Endometrial microvascular endothelial cells (primary cell): ENCODE measurements around the gene PLS1. TPM values are rescaled to one million over a fixed set of nuclear protein-coding genes. Genes with fewer than 3 reads are reported as not detected.
"Not testable (repeated sequence)": the region's sequence is repeated elsewhere in the genome, so short reads cannot be mapped to it uniquely, and the experiment has no call there.

Experiments
- in situ Hi-C: cut with HindIII; loops from 2 replicates; pipeline ENCODE4 v1.10.0; 2017; ENCODE audit warnings: low sequenced_read_pairs, low pct_unique_long_range_greater_than_20kb; ENCODE audit errors: inconsistent ontology term
- total RNA-seq: library from RNA; depleted of rRNA; stranded (reverse); fragments of >200 nt; gene quantifications from one replicate; pipeline ENCODE4 v1.2.3, GENCODE V29; 2015; ENCODE audit errors: inconsistent ontology term

PLS1 gene
- total RNA-seq, 1 donor from 2014 or later, result 1.4 TPM

DNA sequence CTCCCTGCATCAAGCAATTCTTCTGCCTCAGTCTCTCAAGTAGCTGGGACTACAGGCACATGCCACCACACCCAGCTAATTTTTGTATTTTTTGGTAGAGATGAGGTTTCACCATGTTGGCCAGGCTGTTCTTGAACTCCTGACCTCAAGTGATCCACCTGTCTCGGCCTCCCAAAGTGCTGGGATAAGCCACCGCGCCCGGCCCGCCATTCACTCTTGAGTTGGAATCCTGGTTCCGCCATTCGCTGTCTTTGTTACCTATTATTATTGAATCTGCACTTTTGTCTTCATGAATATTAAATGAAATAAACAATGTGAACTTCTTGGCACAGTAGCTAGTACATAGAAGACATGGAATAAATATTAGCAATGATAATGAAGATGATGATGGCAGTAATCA, 3.9 kb upstream of the PLS1 start:
- in situ Hi-C loops, result not testable (repeated sequence)

DNA sequence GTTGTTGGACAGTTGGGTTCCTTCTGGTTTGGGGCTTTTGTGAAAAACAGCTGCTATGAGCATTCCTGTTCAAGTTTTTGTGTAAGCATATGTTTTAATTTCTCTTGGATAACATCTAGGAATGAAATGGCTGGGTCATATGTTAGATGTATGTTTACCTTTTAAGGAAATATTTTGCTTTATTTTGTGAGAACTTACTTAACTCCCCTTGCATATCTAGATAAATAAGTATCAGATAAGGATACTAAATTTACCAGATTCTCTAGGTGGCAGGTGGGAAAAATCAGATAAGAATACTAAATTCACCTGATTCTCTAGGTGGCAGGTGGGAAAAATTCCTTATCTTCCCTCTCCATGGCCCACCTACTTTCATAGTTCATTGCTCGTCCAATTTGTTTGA, 1.1 kb upstream of the PLS1 start:
- in situ Hi-C loops, result no loop called here

DNA sequence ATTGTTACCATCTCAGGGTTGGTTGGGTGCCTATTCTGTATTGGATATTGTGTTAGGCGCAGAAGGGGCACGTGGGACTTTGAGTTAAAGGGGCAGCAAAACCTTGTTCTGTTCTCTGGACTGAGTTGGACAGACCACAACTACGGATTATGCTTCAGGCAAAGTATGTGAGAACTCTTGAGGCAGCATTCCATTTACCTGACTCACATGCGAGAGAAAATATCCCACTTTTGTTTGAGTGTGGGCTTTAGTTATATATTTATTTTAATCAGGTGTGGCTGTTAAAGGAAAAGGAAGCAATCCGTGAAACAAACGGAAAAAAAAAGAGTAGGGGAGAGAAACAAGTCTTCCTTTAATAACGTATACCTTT, 627 bp upstream of the PLS1 start:
- in situ Hi-C loops, result no loop called here

GRCh38 chr3:142596726-142597088, 514 bp downstream of the PLS1 start:
- in situ Hi-C loops, result no loop called here

GRCh38 chr3:142597906-142598305, 1.7 kb downstream of the PLS1 start:
- in situ Hi-C loops, result no loop called here

- in situ Hi-C loops, result no loop called here
Measured at GRCh38 chr3:142601713-142602112, 5.5 kb downstream of the PLS1 start.

- in situ Hi-C loops, result no loop called here
Measured at GRCh38 chr3:142602619-142603385, 6.6 kb downstream of the PLS1 start.

DNA sequence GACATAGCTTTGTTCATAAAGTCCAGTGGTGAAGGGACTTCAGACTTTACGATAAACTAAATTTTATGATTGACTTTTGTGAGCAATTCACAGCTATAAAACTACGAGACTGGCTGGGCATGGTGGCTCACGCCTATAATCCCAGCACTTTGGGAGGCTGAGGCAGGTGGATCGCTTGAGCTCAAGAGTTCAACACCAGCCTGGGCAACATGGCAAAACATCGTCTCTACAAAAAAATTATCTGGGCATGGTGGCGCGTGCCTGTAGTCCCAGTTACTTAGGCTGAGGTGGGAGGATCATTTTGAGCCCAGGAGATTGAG, 7.2 kb downstream of the PLS1 start:
- in situ Hi-C loops, result not testable (repeated sequence)

DNA sequence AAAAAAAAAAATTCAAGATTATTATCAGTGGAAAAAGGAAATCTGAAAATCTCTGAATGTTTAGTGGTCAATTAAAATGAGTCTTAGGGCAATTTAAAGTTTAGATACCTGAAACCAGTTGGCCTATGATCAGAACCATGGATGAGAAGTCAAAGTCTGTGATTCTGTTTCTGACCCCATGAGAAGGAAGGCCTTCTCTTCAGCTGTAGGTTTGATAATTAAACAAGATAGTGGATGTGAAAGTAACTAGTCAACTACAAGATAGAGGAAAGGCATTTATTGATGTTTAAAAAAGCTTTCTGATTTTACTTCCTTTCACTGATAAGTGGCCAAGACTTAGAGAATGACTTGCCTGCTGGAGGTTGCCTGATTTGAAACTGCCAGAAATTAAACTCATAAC, 8.7 kb downstream of the PLS1 start:
- in situ Hi-C loops, result no loop called here

DNA sequence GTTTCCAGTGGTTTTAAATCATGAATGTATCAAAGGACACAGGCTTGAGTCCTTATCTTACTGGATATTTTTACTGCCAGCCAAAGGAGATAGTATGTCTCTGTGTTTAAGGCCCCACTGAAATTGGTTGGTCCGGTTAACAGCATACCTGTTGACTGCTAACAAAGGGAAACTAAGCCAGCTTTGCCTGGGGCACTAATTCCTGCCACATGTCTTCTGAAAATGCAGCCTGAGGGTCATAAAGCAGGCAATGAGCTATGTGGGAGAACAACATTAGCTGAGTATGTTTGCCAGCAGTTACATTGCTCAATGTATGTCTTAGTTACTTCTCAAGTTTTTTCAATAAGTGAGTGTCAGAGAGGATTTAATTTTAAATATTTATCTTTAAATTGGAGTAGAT, 12.4 kb downstream of the PLS1 start:
- in situ Hi-C loops, result no loop called here

- in situ Hi-C loops, result no loop called here
Measured at GRCh38 chr3:142609136-142609535, 12.9 kb downstream of the PLS1 start.

- in situ Hi-C loops, result no loop called here
Measured at GRCh38 chr3:142611206-142611605, 15.0 kb downstream of the PLS1 start.

GRCh38 chr3:142613491-142613890, 17.3 kb downstream of the PLS1 start:
- in situ Hi-C loops, result no loop called here

- in situ Hi-C loops, result no loop called here
Measured at GRCh38 chr3:142614059-142614626, 17.9 kb downstream of the PLS1 start.

DNA sequence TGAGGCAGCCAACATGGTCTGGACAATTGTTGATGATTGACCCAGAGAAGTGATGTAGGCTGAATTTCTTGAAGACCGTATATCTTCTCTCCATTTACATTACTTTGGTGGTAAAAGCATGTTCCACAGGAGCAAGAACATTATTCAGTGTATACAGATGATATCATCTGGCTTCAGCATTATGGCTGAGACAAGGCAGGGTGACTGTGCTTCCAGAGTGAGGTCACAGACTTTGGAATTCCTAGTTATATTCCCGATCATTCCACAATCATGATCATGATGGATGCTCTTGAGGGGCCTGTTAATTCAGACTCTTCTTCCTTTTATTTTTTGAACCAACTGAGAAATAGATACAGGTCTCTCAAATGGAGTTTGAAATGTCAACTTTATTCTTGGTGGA, 19.0 kb downstream of the PLS1 start:
- in situ Hi-C loops, result no loop called here

- in situ Hi-C loops, result no loop called here
Measured at GRCh38 chr3:142618917-142619461, 22.8 kb downstream of the PLS1 start.

DNA sequence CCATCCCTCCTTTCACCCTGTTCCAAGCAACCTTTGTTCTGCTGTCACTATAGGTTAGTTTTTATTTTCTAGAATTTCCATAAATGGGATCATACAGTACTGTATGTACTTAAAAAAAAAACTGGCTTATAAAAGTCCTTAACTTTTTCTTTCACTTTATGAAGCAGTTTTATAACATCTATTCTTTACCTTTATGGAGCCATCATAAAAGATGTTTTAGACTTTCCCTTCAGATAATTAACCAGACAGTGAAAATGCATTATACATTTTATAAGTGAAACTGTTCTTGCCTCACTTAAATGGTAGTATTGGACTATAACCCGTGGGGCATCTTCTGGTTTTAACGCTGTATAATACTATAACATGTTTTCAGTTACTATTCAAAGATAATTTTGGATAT, 26.2 kb downstream of the PLS1 start:
- in situ Hi-C loops, result no loop called here

DNA sequence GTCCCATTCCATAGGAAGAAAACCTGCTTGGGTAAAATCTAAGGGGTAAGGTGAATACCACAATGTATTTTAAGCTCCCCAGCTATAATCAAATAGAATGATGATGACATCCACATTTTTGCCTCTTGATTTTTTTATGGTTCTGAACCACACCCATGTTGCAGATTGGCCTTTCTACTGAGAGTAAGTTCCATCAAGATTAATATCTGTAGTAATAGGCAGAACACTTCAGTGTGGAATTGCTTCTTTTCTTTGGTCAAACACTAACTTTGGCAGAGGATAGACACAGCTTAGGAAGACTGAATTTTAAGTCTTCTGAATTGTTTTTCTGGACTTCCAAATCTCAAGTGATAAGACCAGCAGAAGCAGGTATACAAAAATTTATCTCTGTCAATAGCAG, 27.0 kb downstream of the PLS1 start:
- in situ Hi-C loops, result no loop called here

GRCh38 chr3:142624341-142625152, 28.4 kb downstream of the PLS1 start:
- in situ Hi-C loops, result no loop called here

DNA sequence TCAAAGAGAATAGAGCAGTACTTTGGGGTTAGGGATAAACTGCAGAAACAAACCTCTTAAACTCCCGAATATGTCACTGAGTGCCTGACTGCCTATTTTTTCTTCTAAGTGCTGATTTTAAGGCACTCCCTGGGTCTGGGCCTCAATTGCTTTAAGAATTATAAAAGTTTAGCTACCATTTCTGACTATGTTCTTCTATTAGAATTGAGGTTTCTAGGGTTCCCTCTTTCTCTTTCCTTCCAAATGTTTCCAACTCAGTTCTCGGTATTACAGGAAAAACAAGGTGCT, 28.9 kb downstream of the PLS1 start:
- in situ Hi-C loops, result no loop called here
